Astrocyte (in vitro differentiated cells and primary cell): Measurements from ENCODE around the gene CACNA1C. TPM values are rescaled to one million over a fixed set of nuclear protein-coding genes. Genes with fewer than 3 reads are reported as not detected.

ENCODE experiments used
- DNase-seq: peaks from one replicate; pipeline ENCODE4 v3.0.0-alpha.2; 2010; ENCODE audit warnings: low read depth
- FAIRE-seq: peaks from 2 replicates; lab custom pipeline; 2011; peaks lifted over from hg19 to GRCh38; lab: Jason Lieb, UNC
- H2AFZ ChIP-seq: 2 replicates; pipeline ENCODE4 v1.6.0; 2012; ENCODE audit warnings: low read depth, low read length, inconsistent platforms
- H3K27ac ChIP-seq: 2 replicates; pipeline ENCODE4 v1.5.1; 2011; ENCODE audit warnings: low read depth, low read length, inconsistent platforms
- H3K27me3 ChIP-seq: 2 replicates; pipeline ENCODE4 v1.6.0; 2011; ENCODE audit warnings: low read length, inconsistent platforms; ENCODE audit not compliant: insufficient read depth
- H3K36me3 ChIP-seq: 2 replicates; pipeline ENCODE4 v1.5.1; 2011; ENCODE audit warnings: low read length, inconsistent platforms; ENCODE audit not compliant: insufficient read depth
- H3K4me1 ChIP-seq: 2 replicates; pipeline ENCODE4 v1.5.1; 2011; ENCODE audit warnings: low read length, inconsistent platforms; ENCODE audit not compliant: insufficient read depth
- H3K4me2 ChIP-seq: 2 replicates; pipeline ENCODE4 v1.6.0; 2012; ENCODE audit warnings: low read length, inconsistent platforms
- H3K4me3 ChIP-seq: 2 replicates; pipeline ENCODE4 v1.5.1; 2011; ENCODE audit warnings: low read depth, mild to moderate bottlenecking, low read length, inconsistent platforms; ENCODE audit not compliant: insufficient read depth
- H3K79me2 ChIP-seq: 2 replicates; pipeline ENCODE4 v1.6.0; 2012; ENCODE audit warnings: mild to moderate bottlenecking, low read length, inconsistent platforms; ENCODE audit not compliant: insufficient read depth
- H3K9ac ChIP-seq: 2 replicates; pipeline ENCODE4 v1.6.0; 2012; ENCODE audit warnings: mild to moderate bottlenecking, low read length, inconsistent platforms
- H3K9me3 ChIP-seq: 2 replicates; pipeline ENCODE4 v1.5.1; 2012; ENCODE audit warnings: low read depth, mild to moderate bottlenecking, low read length, inconsistent platforms; ENCODE audit not compliant: insufficient read depth
- H4K20me1 ChIP-seq: 2 replicates; pipeline ENCODE4 v1.6.0; 2012; ENCODE audit warnings: low read length, inconsistent platforms; ENCODE audit not compliant: insufficient read depth
- H3K27ac Mint-ChIP-seq: one replicate; pipeline ENCODE4 v1.8.0; 2021; ENCODE audit warnings: mild to moderate bottlenecking, mixed read lengths; ENCODE audit not compliant: unreplicated experiment
- H3K27me3 Mint-ChIP-seq: one replicate; pipeline ENCODE4 v1.8.0; 2021; ENCODE audit warnings: low read depth, mixed read lengths; ENCODE audit not compliant: unreplicated experiment
- H3K36me3 Mint-ChIP-seq: one replicate; pipeline ENCODE4 v1.8.0; 2021; ENCODE audit warnings: low read depth, mixed read lengths; ENCODE audit not compliant: unreplicated experiment
- H3K4me1 Mint-ChIP-seq: one replicate; pipeline ENCODE4 v1.8.0; 2021; ENCODE audit warnings: low read depth, mixed read lengths; ENCODE audit not compliant: unreplicated experiment
- H3K4me3 Mint-ChIP-seq: one replicate; pipeline ENCODE4 v1.8.0; 2021; ENCODE audit warnings: mild to moderate bottlenecking, moderate library complexity, mixed read lengths; ENCODE audit not compliant: unreplicated experiment
- H3K9me3 Mint-ChIP-seq: one replicate; pipeline ENCODE4 v1.8.0; 2021; ENCODE audit warnings: mild to moderate bottlenecking, mixed read lengths; ENCODE audit not compliant: unreplicated experiment
- EZH2 ChIP-seq: IDR thresholded peaks from 2 replicates; pipeline ENCODE4 v1.6.1; 2012; ENCODE audit warnings: mild to moderate bottlenecking, low read length, inconsistent platforms; ENCODE audit not compliant: insufficient read depth
- total RNA-seq: library from RNA; stranded (reverse); gene quantifications from 2 replicates; pipeline ENCODE4 v1.2.1, GENCODE V29; 2021
- TF ChIP-seq, protein P1 (sequence below): IDR thresholded peaks from 2 replicates; pipeline ENCODE4 v1.5.1; 2011; ENCODE audit warnings: low read depth, mild to moderate bottlenecking, inconsistent platforms, low read length, moderate library complexity; ENCODE audit not compliant: insufficient read depth

Gene CACNA1C
- total RNA-seq, 1 donor from 2014 or later: 2.1 TPM

DNA sequence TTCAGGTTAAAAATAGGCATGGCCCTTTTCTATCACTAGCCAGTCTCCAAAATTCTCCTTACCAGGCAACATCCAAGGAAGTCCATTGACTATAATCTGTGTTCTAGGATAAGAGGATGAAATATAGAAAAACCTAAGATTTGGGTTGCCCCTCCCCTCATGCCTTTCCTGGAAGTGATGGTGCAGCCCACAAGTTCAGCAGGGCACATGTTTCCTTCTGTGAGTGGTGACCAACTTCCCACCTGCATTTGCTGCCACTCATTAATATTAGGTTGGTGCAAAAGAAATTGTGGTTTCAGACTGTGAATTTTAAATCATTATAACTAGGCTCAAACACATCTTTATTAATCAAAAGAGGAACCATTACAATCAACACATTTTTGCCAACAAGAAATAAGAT, 491.4 kb downstream of the CACNA1C start:
- Mint-ChIP-seq H3K36me3 (no peaks in the 10 kb centered on the region), H3K4me3 (no peak overlapping the region), H3K27me3 (peaks cover 44% of the 10 kb centered on the region), H3K9me3 (peaks cover 4% of the 10 kb centered on the region), H3K27ac (no peak overlapping the region), H3K4me1 (no peaks in the 10 kb centered on the region)
- H3K36me3 ChIP-seq: no peaks in the 10 kb centered on the region
- no peaks in the 10 kb centered on the region for H3K27me3 ChIP-seq
- no peak overlapping the region for H3K4me2 ChIP-seq
- TF ChIP-seq, protein P1, sequence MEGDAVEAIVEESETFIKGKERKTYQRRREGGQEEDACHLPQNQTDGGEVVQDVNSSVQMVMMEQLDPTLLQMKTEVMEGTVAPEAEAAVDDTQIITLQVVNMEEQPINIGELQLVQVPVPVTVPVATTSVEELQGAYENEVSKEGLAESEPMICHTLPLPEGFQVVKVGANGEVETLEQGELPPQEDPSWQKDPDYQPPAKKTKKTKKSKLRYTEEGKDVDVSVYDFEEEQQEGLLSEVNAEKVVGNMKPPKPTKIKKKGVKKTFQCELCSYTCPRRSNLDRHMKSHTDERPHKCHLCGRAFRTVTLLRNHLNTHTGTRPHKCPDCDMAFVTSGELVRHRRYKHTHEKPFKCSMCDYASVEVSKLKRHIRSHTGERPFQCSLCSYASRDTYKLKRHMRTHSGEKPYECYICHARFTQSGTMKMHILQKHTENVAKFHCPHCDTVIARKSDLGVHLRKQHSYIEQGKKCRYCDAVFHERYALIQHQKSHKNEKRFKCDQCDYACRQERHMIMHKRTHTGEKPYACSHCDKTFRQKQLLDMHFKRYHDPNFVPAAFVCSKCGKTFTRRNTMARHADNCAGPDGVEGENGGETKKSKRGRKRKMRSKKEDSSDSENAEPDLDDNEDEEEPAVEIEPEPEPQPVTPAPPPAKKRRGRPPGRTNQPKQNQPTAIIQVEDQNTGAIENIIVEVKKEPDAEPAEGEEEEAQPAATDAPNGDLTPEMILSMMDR: no peak
- no peak for TF ChIP-seq EZH2
- H4K20me1 ChIP-seq: no peaks in the 10 kb centered on the region
- DNase-seq: no peak
- no peak overlapping the region for H3K4me3 ChIP-seq
- no peaks in the 10 kb centered on the region for H3K4me1 ChIP-seq
- no peak overlapping the region for H3K27ac ChIP-seq
- peaks cover 3% of the 10 kb centered on the region for H3K9me3 ChIP-seq
- no peak overlapping the region for H2AFZ ChIP-seq
- no peaks in the 10 kb centered on the region for H3K79me2 ChIP-seq
- no peak for FAIRE-seq
- H3K9ac ChIP-seq: no peak overlapping the region

DNA sequence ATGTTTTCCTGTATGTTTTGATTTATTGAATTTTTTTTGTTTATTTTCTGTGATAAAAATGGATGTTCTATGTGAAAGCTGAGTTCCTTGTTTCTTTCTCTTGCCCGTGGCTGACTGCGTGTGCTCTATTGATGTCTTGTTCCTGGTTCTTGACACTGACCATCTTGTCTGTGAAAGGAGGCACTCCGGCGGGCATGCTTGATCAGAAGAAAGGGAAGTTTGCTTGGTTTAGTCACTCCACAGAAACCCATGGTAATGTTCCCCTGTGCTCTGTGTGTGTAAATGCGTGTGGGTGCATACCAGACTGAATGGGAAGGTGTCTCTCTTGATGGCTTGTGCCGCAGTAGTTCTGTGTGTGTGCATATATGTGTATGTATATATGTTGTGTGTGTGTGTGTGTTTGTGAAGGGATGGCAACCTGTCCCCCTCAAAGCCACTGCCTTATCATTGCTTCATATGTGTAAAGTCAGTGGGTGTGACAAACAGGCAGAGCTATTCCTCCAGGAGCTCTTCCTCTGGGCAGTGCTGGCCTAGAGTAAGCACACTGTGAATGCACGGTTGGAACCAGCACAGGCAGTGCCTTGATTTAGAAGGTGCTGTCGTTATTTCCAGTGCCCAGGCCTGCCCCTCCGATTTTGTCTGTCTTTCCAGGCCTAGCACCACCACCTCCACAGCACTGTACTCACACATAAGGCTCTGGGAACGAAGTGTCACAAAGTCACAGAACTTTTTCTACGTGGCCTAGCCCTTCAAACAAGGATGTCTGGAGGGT, 494.7 kb downstream of the CACNA1C start:
- Histone ChIP-seq H3K4me2 (no peak overlapping the region), H4K20me1 (no peaks in the 10 kb centered on the region), H3K9ac (no peak overlapping the region), H3K27ac (no peak overlapping the region), H3K27me3 (no peaks in the 10 kb centered on the region), H2AFZ (no peak overlapping the region), H3K9me3 (peaks cover 3% of the 10 kb centered on the region), H3K4me1 (no peaks in the 10 kb centered on the region), H3K36me3 (no peaks in the 10 kb centered on the region), H3K4me3 (no peak overlapping the region), H3K79me2 (no peaks in the 10 kb centered on the region)
- Mint-ChIP-seq H3K36me3 (no peaks in the 10 kb centered on the region), H3K9me3 (peaks cover 1% of the 10 kb centered on the region), H3K27ac (no peak overlapping the region), H3K4me3 (no peak overlapping the region), H3K4me1 (no peaks in the 10 kb centered on the region), H3K27me3 (peaks cover 35% of the 10 kb centered on the region)
- TF ChIP-seq, protein P1: no peak
- no peak for TF ChIP-seq EZH2
- no peak for FAIRE-seq
- DNase-seq: no peak

DNA sequence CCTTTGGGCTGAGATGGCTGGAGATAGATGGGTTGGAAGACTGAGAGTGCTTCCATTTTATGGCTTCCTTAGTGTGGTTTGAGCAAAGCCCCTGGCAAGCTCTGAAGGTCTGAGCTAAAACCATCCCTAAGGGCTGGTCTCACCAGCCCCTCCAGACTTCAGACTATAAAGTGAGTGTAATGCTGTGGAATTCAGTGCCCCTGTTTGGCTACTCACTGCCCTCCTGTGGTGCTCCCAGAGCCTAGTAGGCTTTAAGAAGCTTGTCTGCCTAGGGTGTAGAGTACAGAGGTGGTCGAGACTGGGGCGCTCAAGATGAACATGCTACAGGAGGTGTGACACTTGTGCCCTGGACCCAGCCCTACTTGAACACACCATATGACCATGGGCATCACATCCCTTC, 495.3 kb downstream of the CACNA1C start:
- no peak overlapping the region for H3K9ac ChIP-seq
- H3K4me1 ChIP-seq: no peaks in the 10 kb centered on the region
- no peak overlapping the region for H3K4me3 Mint-ChIP-seq
- DNase-seq (no peak), FAIRE-seq (no peak)
- H3K27me3 Mint-ChIP-seq: peaks cover 33% of the 10 kb centered on the region
- H3K79me2 ChIP-seq: no peaks in the 10 kb centered on the region
- H3K4me3 ChIP-seq: no peak overlapping the region
- no peaks in the 10 kb centered on the region for H3K4me1 Mint-ChIP-seq
- no peak overlapping the region for H2AFZ ChIP-seq
- H4K20me1 ChIP-seq: no peaks in the 10 kb centered on the region
- peaks cover 3% of the 10 kb centered on the region for H3K9me3 ChIP-seq
- H3K27me3 ChIP-seq: no peaks in the 10 kb centered on the region
- no peaks in the 10 kb centered on the region for H3K36me3 Mint-ChIP-seq
- no peak overlapping the region for H3K4me2 ChIP-seq
- H3K27ac Mint-ChIP-seq: no peak overlapping the region
- peaks cover 1% of the 10 kb centered on the region for H3K9me3 Mint-ChIP-seq
- no peak overlapping the region for H3K27ac ChIP-seq
- TF ChIP-seq, protein P1: no peak
- TF ChIP-seq EZH2: no peak
- no peaks in the 10 kb centered on the region for H3K36me3 ChIP-seq
